Stimulated activated CD8-positive, alpha-beta memory T cell treated with anti-CD3 and anti-CD28 coated beads, Interleukin-7, amount 100 ng/mL, for 1 hour (primary cell): ENCODE measurements around the gene DCAF8L1.
"Not testable (repeated sequence)": the region's sequence is repeated elsewhere in the genome, so short reads cannot be mapped to it uniquely, and the experiment has no call there.

ENCODE experiments used
- DNase-seq, 2 donors: peaks; one replicate each; pipeline ENCODE4 v3.0.0-alpha.2; 2020; ENCODE audit warnings: low read depth in 2 of 2

DCAF8L1 gene

GRCh38 chrX:27981349-27981748 lies at the start of gene DCAF8L1:
DCAF8L1 (minus strand) TSS chrX:27981449; CDS start chrX:27981334, 115 bp downstream.
- no peak for DNase-seq

- DNase-seq: no peak
Measured at GRCh38 chrX:28022371-28022770, 41.1 kb upstream of the DCAF8L1 start.

GRCh38 chrX:28016823-28017222 lies 35.6 kb upstream of the DCAF8L1 start:
- no peak for DNase-seq

GRCh38 chrX:28015993-28016392 lies 34.7 kb upstream of the DCAF8L1 start:
- no peak for DNase-seq

GRCh38 chrX:28010875-28011274 lies 29.6 kb upstream of the DCAF8L1 start:
- no peak for DNase-seq

- DNase-seq: no peak
Measured at GRCh38 chrX:27998666-27999065, 17.4 kb upstream of the DCAF8L1 start.

- DNase-seq: no peak
Measured at GRCh38 chrX:27997622-27998021, 16.4 kb upstream of the DCAF8L1 start.

GRCh38 chrX:27996132-27996531 lies 14.9 kb upstream of the DCAF8L1 start:
- no peak for DNase-seq

- no peak for DNase-seq
Measured at GRCh38 chrX:27995611-27996010, 14.4 kb upstream of the DCAF8L1 start.

GRCh38 chrX:27987862-27988646 lies 6.8 kb upstream of the DCAF8L1 start:
- DNase-seq: no peak

GRCh38 chrX:27976934-27977333 lies 4.3 kb downstream of the DCAF8L1 start:
- DNase-seq: not testable (repeated sequence)

- no peak for DNase-seq
Measured at GRCh38 chrX:27976284-27976683, 5.0 kb downstream of the DCAF8L1 start.

- no peak for DNase-seq
Measured at GRCh38 chrX:27968878-27969277, 12.4 kb downstream of the DCAF8L1 start.

- no peak for DNase-seq
Measured at GRCh38 chrX:27968352-27968751, 12.9 kb downstream of the DCAF8L1 start.

- no peak for DNase-seq
Measured at GRCh38 chrX:27966955-27967354, 14.3 kb downstream of the DCAF8L1 start.

- no peak for DNase-seq
Measured at GRCh38 chrX:27966492-27966891, 14.8 kb downstream of the DCAF8L1 start.

- not testable (repeated sequence) for DNase-seq
Measured at GRCh38 chrX:27965348-27965747, 15.9 kb downstream of the DCAF8L1 start.

GRCh38 chrX:27964432-27964831 lies 16.8 kb downstream of the DCAF8L1 start:
- no peak for DNase-seq

GRCh38 chrX:27960410-27960809 lies 20.8 kb downstream of the DCAF8L1 start:
- not testable (repeated sequence) for DNase-seq

GRCh38 chrX:27953171-27953570 lies 28.1 kb downstream of the DCAF8L1 start:
- no peak for DNase-seq

- no peak for DNase-seq
Measured at GRCh38 chrX:27933361-27933760, 47.9 kb downstream of the DCAF8L1 start.
